Dedifferentiated amniotic fluid mesenchymal stem cell (primary cell): ENCODE results near the gene CPPED1.

Experiments
- DNase-seq: peaks from one replicate; pipeline ENCODE4 v3.0.0-alpha.2; 2016; ENCODE audit errors: extremely low spot score

CPPED1 gene

DNA sequence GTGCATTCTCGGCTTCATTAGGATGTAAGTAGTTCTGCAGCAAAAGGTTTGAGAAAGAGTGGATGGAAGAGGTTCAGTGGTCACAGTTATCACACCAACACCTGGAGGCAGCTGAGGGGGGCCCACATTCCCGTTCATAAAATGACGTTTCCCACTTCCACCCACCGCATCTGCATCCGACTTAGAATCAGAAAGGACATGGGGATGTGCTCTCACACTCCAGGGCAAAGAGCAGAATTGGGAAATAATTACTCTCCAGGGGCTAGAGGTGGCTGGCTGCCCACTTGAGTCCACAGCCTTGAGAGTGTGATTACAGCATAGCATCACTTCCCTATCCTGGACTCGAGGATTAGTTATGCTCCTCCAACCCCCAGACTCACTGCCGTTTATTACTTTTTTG is 122.0 kb downstream of the CPPED1 start:
- no peak for DNase-seq

DNA sequence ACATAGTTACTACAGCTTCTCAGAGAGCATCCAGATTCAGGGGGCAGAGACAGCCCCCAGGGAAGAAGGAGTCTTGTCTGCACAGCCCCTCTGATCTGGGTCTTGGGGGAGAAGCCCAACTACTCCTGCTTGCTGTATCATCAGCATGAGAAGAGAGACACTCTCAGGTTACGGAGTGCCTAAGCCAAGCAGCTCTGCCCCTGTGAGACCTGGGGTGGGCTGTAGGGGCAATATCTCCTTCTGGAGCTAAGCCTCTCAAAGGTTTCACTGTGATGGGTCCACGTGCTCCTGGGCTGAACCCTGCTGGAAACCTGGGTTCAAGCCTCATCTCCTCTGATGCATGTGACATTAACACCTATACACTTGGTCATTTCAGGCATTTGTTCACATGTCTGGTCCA is 123.2 kb downstream of the CPPED1 start:
- no peak for DNase-seq

DNA sequence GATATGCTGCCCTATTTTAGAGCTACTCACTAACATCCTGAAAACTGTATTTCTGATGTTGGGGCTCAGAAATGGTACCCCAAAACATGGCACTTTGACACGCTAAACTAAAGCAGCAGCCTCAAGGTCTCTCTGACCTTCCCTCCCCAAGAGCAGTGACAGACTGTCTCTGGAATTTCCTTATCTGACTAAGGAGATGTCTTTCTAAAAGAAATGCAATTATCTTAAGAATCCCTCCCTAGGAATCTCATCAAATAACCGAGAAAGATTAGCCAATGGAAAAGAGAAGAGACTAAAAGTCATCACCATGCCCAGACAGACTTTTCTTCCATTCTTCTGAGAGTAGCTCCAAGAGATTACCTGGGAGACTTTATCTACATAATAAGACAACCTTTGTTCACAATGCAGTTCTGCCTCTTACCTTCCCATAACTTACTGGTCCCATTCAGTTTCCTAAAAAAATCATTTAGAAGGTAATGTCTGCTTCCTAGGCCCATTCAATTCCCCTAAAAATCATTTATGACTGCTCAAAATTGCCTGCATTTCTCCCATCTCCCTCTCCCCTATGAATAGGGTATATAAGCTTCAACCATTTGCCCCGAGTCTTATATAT is 123.9 kb downstream of the CPPED1 start:
- no peak for DNase-seq

DNA sequence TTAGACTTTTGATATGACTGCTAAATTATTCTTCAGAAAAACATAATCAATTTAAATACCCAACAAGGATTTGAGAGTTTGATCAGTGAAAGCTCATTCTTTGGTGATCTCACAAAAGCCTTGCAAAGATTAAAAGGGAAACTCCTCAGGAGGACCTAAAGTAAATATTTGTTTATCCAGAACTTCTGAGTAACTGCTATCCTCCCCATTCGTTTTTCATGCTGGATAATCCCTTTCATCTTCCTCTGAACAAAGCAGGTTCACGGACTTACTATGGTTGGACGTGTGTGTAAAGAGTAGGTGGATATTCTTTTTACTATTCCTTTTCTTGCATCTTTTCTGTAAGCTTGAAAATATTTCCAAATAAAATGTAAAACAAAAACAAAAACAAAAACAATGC is 124.7 kb downstream of the CPPED1 start:
- no peak for DNase-seq

DNA sequence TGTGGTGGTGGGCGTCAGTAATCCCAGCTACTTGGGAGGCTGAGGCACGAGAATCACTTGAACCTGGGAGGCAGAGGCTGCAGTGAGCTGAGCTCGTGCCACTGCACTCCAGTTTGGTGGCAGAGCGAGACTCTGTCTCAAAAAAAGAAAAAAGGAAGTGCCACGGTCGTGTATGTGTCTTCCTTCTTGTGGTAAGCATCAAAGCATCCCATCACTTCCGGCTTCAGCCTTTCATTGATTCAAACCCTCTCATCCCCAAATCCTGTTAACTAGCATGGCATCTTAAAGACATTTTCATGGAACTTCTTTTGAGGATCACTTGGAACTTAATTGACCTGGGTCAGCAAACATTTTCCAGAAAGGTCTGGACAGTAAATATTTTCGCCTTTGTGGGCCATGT is 126.2 kb downstream of the CPPED1 start:
- no peak for DNase-seq

DNA sequence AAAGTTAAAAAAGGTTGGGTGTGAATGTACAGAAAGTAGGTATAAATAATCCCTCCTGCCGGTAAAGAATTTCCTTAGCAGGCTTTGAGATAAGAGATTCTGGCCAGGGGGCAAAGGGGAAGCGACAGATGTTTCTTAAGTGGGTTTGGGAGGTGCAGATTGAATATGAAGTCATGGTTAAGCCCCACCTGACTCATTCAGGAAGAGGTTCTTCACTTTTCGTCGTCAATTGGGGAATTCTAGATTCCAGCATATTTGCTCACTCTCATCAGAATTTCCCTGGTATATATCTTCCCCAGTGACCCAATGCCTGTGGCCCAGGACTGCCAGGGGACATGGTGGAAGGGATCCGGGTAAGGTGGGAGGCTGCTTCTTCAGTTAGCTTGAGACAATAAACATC is 127.8 kb downstream of the CPPED1 start:
- no peak for DNase-seq

DNA sequence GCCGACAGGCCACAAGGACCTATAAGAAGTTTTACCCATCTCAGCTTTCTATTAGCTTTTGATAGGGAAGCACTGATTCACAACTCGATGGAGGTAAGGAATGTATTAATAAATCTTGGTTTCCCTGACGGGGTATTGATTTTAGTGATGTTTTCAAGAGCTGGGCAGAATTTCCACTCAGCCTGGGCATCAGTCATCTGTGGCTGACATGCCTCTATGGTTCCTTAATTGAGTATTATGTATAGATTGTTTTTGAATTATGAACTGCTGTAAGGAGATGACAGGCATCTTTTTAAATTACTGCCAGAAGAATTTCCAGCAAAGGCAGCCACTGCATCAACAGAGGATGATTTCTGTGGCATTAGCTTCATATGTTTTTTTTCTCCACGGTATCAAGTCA is 128.6 kb downstream of the CPPED1 start:
- DNase-seq: no peak

DNA sequence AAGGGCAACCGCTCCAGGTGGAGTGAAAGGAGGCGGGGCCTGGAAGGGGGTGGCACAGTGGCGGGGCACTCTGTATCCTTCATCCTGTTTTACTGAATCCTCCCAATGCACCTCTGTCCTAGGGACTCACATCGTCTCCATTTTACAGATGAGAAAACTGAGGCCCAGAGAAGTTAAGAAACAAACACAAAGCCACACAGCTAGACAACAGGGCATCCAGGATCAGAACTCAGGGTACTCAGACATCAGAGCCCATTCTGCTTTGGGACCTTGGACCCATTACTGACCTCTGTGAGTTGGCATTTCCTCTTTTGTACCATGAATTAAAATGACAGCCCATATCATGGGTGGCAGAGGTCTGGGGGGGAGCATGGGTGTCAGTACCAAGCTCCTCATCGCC is 129.2 kb downstream of the CPPED1 start:
- no peak for DNase-seq

DNA sequence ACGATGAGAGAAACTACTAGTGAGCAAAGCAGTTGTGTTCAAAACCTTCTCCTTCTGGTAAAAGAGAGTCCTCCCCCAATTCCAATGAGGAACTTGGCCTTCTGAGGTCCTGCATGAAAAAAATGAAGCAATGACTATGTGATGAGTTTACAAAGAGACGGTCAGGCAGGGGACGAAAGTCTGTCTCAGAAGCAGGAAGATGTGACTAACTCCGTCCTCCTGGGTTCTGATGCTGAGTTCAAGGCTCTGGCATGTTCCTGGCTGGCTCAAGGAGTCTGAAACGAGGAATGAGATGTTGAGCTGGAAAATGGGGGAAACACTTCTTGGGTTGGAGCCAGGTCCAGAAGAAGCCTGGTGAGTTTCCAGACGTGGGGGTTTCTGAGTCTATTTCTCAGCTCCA is 129.6 kb downstream of the CPPED1 start:
- DNase-seq: no peak

DNA sequence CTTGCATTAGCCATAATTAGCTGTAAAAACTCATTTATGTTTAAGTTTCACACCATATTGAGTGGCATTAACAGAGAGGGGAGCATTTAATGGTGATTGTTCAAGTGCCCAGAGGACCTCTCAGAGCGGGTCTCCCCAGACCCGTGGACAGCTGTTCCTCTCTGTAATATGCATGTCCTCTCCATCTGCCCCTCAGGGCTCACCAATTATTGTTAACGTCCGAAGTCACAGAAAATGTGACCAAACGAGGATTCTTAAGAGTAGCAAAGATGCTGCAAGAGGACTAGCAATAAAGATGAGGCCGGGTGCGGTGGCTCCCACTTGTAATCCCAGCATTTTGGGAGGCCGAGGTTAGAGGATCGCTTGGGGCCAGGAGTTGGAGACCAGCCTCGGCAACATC is 130.2 kb downstream of the CPPED1 start:
- no peak for DNase-seq

DNA sequence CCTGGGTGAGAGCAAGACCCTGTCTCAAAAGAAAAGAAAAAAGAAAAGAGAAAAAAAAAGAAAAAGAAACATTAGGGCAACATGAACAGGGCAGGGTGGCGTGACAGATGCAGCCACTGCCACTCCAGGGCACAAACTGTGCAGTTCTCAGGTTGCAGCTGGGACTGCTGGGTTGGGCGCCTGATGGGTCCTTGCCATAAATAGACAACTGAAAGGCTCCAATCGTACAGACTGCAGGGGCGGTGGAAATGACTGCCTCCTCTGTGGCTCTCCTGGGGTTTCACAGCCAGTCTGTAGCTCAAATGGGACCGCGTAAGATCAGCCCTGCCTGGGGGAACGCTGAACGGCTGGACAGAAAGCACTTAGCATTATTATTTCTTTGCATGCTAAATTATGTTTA is 130.7 kb downstream of the CPPED1 start:
- DNase-seq: no peak

DNA sequence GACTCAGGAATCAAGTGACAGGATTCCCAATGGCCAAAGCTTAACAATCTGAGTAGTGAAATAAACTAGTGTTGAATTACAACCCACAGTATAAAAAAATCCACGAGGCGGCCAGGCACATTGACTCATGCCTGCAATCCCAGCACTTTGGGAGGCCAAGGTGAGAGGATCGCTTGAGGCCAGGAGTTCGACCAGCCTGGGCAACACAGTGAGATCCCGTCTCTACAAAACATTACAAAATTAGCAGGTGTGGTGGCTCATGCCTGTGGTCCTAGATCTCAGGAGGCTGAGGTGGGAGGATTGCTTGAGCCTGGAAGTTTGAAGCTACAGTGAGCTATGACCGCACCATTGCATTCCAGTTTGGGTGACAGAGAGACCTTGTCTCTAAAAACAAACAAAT is 133.8 kb downstream of the CPPED1 start:
- no peak for DNase-seq

DNA sequence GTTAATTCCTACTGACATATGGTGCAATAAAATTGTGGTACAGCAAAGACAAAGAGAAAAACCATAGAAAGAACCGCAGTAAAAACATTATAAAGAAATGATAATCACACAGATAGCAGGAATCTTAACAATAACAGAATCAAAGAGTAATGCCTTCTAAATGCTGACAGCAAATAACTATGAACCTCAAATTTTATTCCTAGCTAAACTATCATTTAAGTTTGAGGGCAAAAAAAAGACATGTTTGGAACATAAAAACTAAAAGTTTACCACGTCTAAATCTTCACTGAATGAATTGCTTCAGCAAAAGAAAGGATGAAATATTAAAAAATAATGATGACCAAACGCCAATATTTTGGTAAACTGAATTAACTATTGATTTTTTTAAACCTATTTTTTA is 135.8 kb downstream of the CPPED1 start:
- no peak for DNase-seq

DNA sequence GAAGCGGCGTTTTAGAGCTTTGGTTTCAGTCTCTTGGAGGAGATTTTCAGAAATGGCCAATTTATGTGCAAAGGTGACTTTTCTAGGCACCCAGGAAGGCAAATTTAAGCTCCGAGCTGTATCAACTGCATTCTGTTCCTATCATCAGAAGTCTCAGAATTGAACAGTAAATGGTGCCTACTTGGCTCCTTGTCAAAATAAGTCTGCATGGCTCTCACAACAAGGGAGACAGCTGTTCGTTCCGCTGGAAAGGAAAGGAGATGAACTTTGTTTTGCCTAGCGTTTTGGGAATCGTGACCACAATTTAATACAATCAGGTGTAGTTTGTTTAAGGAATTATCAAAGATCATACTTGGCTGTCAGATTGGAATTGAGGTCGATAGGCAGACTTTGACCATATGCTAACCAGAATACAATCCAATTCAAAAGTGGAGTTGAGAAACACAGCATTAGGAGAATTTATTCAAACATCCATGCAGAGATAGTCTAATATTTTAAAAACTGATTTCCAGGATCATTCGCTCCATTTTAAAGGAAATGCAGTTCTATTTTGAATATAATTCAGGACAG is 139.4 kb downstream of the CPPED1 start:
- no peak for DNase-seq

DNA sequence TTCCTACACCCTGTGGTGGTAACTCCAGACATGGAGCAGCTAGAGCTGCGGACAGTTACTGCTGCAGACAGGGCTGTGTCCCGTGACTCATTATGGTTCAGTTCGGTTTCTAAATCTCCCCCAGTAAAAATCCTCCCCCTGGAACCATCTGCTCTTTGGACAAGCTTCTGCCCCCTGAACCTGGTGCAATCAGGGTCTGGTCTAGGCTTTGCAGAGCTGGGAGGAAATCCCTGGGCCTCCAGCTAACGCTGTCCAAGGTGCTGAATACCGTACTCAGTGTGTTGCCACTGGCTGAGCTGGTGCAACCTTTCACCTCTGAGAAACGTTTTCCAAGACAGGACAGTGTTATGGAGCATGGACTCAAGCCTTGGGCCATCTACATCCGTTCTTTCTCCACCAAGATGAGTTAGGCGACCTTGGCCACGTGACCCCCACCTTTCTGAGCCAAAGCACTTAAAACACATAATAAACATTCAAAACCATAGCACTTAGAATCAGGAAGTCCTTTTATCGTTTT is 142.0 kb downstream of the CPPED1 start:
- DNase-seq: no peak

DNA sequence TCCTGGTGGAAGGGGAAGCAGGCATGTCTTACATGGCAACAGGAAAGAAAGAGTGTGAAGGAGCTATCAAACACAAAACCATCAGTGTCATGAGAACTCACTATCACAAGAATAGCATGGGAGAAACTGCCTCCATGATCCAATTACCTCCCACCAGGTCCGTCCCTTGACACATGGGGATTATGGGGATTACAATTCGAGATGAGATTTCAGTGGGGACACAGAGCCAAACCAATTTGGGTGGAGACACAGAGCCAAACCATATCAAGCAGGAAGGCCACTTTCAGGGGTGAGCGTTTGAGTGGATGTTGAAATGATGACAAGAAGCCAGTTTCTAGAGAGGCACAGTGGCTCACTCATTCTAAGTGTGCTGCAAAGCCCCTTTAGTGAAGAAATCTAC is 143.8 kb downstream of the CPPED1 start:
- no peak for DNase-seq

DNA sequence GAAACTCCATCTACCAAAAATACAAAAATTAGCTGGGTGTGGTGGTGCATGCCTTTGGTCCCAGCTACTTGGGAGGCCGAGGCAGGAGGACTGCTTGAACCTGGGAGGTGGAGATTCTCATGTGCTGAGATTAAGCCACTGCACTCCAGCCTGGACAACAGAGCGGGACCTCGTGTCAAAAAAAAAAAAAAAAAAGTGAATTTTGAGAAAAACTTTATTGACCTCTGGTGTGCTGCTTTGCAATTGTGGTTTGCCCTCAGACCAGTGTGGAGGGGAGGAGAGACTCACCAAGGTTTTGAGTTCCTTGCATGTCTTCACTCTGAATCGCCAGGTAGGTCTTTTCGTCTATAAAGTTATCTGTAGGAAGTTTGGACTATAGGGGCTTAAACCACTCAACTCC is 145.2 kb downstream of the CPPED1 start:
- no peak for DNase-seq

DNA sequence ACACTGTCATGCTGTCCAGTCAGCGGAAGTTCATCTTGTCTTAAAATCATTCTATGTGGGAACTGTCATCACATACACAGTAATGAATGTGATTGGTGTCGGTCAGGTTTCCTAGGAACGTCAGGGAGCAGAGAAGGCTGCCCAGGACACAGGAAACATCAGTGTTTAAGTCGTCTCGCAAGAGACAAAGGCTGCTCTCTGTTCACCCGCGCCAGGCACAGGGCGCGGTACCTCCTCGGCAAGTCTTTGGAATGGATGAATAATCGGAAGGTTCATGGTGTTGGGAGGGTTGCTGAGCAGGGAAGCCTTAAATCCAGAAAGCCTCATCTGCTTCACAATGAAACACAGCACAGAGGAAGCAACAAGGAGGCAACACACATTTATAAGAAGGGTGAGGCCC is 148.2 kb downstream of the CPPED1 start:
- DNase-seq: no peak

DNA sequence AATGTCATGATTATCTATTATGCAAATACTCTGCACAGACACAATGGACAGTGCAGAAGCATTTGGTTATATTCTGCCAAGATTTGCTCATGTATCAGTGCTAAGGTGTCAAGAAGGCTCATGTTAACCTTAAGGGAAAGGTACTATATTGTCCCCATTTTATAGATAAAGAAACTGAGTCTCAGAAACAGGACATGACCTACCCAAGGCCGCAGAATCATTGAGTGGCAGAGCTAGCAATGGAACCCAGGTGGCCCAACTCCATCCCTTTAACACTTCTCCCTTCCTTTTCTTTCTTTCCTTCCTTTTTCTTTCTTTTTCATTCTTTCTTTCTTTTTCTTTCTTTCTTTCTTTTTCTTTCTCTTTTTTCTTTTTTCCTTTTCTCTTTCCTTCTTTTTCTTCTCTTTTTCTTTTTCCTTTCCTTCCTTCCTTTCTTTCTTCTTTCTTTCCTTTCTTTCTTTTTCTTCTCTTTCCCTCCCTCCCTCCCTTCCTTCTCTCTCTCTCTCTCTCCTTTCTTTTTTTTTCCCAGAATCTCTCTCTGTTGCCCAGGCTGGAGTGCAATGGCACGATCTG is 149.8 kb downstream of the CPPED1 start:
- no peak for DNase-seq

DNA sequence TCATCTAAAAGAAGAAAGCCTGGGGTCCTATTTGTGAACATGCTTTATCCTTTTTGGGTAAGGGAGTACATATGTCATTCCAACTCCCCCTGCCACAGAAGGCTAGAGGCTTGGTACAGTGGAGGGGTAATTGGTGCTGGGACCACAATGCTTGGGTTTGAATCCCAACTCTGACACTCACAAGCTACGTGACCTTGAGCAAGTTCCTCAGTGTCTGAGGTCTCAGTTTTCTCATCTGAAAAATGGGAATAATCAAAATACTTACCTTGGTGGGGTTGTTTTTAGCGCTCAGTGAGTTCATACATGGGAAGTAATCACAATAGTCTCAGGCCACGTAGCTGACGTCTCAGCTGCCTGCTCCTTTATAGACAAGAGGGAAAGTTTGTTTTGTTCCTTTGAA is 150.8 kb downstream of the CPPED1 start:
- no peak for DNase-seq

DNA sequence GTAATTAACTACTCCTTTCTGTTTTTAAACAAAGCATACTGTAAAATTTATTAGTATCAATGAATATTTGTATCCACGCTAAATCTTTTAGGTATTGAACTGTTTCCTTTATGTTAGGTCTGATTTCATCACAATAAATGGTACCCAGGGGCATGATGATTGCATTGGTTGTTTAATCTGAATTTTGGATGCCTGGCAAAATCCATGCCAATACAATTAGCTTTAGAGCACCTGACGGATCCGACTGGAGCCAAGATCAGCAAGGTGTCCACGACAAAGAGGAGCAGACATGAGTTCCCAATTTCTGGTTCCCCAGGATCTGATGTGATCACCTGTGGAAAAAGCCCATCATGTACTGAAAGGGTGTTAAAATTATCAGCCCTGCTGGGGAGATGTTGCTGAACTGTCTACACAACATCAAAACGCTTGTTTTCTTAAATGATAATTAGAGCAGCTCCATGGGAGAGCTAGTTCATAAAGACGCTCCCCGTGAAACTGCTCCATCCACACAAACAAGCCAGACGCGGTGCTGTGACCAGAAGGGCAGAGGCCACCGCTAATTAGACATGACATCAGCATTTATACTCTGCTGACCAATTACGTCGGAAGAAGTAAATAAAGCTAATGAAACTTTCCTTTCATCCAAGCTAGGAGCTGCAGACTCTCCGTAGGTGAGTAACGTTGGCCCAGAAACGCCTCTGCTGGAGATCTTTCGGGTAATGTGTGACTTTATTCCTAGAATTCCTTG is 151.7 kb downstream of the CPPED1 start:
- no peak for DNase-seq

DNA sequence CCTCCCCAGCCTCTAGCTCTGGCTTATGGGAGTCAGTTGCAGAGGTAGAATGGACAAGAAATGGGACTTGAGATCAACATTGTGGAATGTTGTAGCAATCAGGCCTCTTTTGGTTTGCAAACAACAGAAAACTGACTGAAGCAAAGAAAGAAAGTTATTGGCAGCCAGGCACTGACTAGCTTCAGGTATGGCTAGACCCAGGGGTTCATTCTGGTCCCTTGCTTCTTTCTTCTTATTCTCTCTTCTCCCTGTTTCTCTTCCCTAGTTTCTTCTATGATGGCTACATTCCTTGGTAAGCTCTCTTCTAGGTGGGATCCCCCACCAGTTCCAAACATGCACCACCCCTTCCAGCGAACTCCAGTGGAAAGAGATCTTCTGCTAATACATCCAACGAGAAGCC is 154.3 kb downstream of the CPPED1 start:
- DNase-seq: no peak
